Inferior parietal cortex (tissue), 1 donor: ENCODE measurements around the gene PITRM1.
"Not testable (repeated sequence)": the region's sequence is repeated elsewhere in the genome, so short reads cannot be mapped to it uniquely, and the experiment has no call there.

ENCODE experiments used
- DNase-seq: peaks from one replicate; pipeline ENCODE4 v3.0.0-alpha.2; 2016; ENCODE audit errors: extremely low spot score

The PITRM1 gene, protein sequence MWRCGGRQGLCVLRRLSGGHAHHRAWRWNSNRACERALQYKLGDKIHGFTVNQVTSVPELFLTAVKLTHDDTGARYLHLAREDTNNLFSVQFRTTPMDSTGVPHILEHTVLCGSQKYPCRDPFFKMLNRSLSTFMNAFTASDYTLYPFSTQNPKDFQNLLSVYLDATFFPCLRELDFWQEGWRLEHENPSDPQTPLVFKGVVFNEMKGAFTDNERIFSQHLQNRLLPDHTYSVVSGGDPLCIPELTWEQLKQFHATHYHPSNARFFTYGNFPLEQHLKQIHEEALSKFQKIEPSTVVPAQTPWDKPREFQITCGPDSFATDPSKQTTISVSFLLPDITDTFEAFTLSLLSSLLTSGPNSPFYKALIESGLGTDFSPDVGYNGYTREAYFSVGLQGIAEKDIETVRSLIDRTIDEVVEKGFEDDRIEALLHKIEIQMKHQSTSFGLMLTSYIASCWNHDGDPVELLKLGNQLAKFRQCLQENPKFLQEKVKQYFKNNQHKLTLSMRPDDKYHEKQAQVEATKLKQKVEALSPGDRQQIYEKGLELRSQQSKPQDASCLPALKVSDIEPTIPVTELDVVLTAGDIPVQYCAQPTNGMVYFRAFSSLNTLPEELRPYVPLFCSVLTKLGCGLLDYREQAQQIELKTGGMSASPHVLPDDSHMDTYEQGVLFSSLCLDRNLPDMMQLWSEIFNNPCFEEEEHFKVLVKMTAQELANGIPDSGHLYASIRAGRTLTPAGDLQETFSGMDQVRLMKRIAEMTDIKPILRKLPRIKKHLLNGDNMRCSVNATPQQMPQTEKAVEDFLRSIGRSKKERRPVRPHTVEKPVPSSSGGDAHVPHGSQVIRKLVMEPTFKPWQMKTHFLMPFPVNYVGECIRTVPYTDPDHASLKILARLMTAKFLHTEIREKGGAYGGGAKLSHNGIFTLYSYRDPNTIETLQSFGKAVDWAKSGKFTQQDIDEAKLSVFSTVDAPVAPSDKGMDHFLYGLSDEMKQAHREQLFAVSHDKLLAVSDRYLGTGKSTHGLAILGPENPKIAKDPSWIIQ

GRCh38 chr10:3172446-3173170 is at the start of gene PITRM1:
PITRM1 (minus strand) TSS chr10:3172782; CDS start chr10:3172772, 10 bp downstream.
- peak; percentile 98 for DNase-seq

DNA sequence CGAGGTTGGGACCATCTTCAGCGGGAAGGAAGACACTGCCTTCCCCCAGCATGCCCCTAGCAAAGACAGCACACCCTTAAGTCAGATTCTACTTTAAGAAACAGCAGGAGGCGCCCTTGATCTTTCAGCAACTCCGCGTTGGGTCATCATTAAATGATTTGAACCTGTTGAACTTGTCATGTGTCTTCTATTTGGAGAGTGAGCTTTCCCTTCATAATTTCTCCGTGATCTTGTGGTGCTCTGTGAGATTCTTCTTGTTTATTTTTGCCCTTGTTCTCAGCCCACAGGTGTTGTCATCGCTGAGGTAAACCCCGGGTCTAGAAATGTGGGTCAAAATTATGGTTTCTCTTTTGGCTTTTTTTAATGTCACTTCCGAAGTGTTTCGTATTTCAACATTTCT is 49.5 kb upstream of the PITRM1 start:
- DNase-seq, result no peak

- DNase-seq, result not testable (repeated sequence)
Measured at GRCh38 chr10:3221601-3222000, 49.0 kb upstream of the PITRM1 start.

DNA sequence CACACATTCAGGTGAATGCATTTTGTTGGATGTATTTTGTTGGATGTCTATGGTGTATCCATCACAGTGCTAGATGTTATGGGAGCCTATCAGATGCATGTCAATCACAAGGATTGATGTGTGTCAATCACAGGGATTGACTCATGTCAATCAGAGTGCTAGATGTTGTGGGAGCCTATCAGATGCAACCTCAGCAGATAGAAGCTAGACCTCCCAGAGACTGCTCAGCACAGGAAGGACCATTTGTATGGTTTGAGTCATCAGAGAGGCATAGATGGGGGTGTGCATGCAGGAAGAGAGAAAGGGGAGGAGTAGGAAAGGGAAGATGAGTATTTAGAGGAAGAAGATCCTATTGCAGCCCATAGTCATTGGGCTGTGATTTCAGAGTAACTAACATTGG is 48.3 kb upstream of the PITRM1 start:
- DNase-seq, result no peak

DNA sequence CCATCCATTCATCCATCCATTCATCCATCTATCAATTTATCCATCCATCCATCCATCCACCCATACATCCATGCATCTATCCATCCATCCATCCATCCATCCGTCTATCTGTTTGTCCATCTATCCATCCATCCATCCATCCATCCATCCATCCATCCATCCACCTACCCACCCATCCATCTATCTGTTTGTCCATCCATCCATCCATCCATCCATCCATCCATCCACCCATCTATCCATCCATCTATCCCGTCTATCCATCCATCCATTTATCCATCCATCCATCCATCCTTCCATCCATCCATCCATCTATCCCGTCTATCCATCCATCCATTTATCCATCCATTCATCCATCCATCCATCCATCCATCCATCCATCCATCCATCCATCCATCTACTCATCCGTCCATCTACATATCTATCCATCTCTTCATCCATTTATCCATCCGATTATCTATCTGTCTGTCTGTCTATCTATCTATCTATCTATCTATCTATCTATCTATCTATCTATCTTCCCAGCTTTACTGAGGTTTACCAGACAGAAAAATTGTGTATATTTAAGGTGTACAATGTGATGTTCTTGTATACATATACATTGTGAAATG is 46.5 kb upstream of the PITRM1 start:
- DNase-seq, result not testable (repeated sequence)

GRCh38 chr10:3217853-3218252 is 45.3 kb upstream of the PITRM1 start:
- DNase-seq, result no peak

DNA sequence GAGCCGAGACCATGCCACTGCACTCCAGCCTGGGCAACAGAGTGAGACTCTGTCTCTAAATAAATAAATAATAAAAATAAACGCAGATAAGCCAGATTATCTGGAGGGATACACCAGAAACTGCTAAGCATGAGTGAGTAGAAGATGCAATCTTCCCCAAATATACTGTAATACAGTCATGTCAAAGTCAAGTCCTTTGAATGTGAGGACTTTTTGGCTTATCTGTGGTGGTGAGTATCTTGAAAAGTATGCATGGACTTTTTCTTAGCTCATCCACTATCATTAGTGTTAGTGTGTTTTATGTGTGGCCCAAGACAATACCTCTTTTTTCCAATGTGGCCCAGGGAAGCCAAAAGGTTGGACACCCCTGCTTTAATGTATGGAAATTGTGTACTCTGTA is 44.7 kb upstream of the PITRM1 start:
- no peak for DNase-seq

- no peak for DNase-seq
Measured at GRCh38 chr10:3215153-3215775, 42.7 kb upstream of the PITRM1 start.

GRCh38 chr10:3213758-3214515 is 41.4 kb upstream of the PITRM1 start:
- DNase-seq, result no peak

DNA sequence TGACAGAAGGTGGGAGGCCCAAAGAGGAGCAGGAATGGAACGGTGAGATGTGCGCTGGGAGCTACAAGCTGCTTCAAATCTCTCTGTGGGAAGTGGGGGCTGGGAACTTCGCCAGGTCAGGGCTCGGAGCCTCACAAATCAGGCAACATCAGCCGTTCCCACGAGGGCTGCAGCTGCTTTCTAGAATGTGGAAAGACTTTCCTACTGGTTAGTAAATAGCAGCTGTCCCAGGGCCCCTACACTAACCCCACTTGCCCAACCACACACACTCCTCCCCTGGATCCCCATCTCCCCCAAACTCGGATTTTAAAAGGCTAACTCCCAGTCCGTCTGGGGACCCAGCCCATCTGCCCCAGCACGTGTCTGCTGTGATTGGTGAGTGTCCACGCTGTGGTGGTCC is 40.6 kb upstream of the PITRM1 start:
- DNase-seq, result no peak

DNA sequence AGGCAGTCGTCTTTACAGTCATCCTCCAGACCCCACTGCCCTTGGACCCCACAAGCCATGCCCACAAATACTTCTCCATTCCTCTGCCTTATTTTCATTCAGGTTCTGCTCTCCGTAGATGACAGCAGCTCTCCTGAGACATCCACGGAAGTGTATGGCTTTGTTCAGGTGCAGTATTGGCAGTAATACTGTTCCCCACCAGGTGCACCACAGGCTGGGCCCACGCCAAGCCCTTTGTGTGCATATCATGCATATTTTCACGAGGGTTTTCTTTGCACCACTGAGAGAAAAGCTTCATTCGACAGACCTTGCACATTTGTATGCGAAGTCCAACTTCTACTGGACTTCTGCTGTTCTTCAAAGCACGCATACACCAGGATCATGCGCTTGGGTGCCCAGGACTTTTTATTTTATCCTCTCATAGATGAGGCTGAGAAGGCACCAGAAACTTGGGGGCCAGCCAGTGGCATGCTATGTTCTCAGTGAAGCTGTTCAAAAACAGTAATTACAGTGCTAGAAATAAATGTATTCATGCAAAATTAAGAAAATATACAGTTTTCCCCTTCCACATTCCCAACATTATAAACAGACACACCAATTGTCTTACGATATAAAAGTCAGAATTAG is 37.8 kb upstream of the PITRM1 start:
- DNase-seq, result no peak

DNA sequence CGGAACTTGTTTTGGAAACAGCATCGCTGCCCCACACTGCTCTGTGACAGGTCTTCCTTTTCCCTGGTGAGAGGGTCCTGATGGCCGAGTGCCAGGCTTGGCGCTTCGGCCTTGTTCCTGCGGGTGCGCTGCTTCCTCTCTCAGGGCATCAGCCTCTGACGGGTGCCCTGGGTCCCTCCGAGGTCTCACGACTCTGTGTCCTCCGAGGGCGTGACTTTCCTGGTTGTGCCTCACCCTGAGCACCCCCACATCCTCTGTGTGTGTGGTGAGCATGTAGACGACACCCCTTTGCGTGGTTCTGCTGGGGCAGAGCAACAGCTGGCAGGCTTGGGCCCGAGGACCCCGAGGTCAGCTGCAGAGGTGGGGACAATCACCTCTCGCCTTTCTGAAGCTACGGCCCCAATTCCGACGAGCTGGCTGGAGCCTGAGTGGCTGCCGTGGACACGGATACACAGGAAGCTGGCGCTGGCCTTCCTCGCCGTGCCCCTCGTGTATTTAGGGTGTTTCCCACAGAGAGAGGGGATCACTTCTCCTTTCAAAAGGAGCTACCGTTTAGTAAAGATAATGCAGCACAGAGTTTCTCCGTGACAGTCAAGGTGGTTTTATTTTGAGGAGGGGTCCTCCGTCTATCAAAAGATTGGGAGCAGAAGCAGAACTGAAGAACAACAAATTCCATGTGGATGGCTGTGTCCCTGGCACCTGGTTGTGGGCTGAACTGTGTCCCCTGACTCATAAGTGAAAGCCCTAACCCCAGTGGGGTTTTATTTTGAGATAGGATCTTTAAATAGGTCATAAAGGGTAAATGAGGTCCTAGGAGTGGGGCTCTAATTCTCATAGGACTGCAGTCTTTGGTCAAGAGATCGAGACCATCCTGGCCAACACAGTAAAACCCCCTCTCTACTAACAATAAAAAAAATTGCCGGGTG is 36.2 kb upstream of the PITRM1 start:
- no peak for DNase-seq

DNA sequence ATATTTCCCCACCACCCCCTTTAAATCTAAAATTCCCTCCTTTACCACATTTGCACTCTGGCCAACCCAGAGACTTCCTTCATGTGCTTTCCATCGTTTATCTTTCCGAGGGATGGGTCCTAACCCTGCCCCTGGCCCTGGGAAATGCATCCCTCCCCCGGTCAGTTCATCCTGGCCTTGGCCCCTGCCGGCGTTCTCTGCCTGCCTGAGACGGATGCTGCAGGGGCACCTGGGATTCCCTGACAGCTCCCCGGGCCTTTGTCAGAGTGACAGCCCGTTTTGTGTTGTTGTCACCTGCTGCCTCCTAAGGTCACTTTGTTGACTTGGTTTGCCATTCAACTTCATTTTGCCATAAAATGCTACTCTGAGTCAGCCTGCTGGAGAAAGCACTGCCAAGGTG is 34.8 kb upstream of the PITRM1 start:
- DNase-seq, result no peak

DNA sequence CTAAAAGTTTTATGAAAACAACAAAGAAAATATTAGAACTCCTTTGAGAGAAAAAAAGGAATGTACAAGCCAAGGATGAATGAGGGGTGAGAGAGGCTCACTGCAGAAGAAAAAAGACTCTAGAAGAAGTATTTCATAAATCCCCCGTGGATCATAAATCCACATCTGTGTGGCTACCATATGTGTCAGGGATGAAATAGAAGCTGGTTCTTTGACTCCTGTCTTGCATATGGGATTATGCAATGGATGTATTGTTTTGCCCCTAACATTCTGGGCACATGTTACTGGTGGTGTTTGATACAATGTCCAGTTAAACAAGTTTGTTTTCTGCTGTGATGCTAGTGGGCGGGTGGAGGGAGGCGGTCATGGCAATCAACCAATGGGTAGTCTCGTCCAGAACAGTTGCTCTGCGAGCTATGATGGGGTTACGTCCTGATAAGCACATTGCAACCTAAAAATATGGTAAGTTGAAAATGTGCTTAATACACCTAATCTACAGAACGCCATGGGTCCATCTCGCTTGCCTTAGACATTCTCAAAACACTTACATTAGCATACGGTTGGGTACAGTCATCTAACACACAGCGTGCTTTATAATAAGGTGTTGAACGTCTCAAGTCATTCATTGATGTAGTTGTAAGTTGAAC is 34.1 kb upstream of the PITRM1 start:
- DNase-seq, result no peak

GRCh38 chr10:3203972-3204371 is 31.4 kb upstream of the PITRM1 start:
- DNase-seq, result no peak

DNA sequence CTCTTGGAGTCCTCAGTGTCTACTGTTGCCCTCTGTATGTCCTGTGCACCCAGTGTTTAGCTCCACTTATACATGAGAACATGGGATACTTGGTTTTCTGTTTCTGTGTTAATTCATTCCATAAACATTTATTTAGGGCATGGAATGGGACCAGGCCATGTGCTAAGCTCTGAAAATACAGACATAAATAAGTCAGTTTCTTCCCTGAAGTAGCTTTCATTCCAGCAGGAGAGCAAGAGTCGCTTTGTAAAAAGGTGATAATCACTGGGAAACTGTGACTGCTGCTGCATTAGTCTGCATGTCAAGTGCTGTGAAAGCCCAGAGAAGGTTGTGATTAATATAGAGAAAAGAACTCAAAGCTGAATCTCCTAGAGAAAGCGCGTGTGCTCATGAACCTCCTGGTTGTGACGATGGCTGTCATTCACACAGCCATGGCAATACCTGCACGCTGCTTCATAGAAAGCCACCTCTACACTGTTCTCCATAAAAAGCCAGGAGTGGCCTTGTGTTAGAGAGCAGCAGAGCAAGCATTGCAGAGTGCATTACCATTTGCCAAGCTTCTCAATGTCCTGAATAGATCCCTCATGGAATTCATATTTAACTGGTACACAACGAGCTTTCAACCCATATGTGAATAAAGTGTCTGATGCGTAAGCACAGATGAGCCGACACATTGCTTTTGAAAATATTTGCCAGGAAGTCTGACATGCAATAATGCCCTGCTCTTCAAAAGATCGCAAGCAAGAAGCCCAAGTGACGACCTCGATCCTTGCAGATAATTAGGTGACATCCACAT is 30.6 kb upstream of the PITRM1 start:
- DNase-seq, result no peak

GRCh38 chr10:3201796-3202195 is 29.2 kb upstream of the PITRM1 start:
- DNase-seq, result no peak
